H9 (cell line): ENCODE results near the gene DNMT3L. TPM values are rescaled to one million over a fixed set of nuclear protein-coding genes. Genes with fewer than 3 reads are reported as not detected.

Experiments used
- DNase-seq: peaks from one replicate; pipeline ENCODE4 v3.0.0-alpha.2; 2017
- H2AFZ ChIP-seq: one replicate; pipeline ENCODE4 v1.6.1; 2013; ENCODE audit warnings: mild to moderate bottlenecking, low read length, control low read depth, moderate library complexity
- H2AK5ac ChIP-seq: 2 replicates; pipeline ENCODE4 v1.6.1; 2013; ENCODE audit warnings: low read length, control low read depth, mixed read lengths; ENCODE audit not compliant: insufficient read length
- H2BK120ac ChIP-seq: one replicate; pipeline ENCODE4 v1.6.1; 2013; ENCODE audit warnings: low read depth, mild to moderate bottlenecking, low read length, control low read depth, inconsistent platforms; ENCODE audit not compliant: poor library complexity, severe bottlenecking
- H2BK12ac ChIP-seq: 2 replicates; pipeline ENCODE4 v1.6.1; 2013; ENCODE audit warnings: low read length, control low read depth, mixed read lengths, low read depth; ENCODE audit not compliant: insufficient read length
- H2BK15ac ChIP-seq: 2 replicates; pipeline ENCODE4 v1.6.1; 2013; ENCODE audit warnings: low read depth, low read length, control low read depth
- H2BK20ac ChIP-seq: one replicate; pipeline ENCODE4 v1.6.1; 2013; ENCODE audit warnings: low read depth, mild to moderate bottlenecking, low read length, control low read depth, inconsistent platforms; ENCODE audit not compliant: poor library complexity, severe bottlenecking
- H2BK5ac ChIP-seq: 2 replicates; pipeline ENCODE4 v1.6.1; 2013; ENCODE audit warnings: low read length, control low read depth, mixed read lengths; ENCODE audit not compliant: insufficient read length
- H3K14ac ChIP-seq: 2 replicates; pipeline ENCODE4 v1.6.1; 2013; ENCODE audit warnings: low read length, control low read depth; ENCODE audit not compliant: insufficient read depth
- H3K18ac ChIP-seq: 2 replicates; pipeline ENCODE4 v1.6.1; 2013; ENCODE audit warnings: low read depth, mild to moderate bottlenecking, mixed read lengths, low read length, control low read depth; ENCODE audit not compliant: insufficient read length
- H3K23ac ChIP-seq: 2 replicates; pipeline ENCODE4 v1.6.1; 2013; ENCODE audit warnings: low read length, control low read depth, mixed read lengths, low read depth; ENCODE audit not compliant: insufficient read length
- H3K23me2 ChIP-seq: 2 replicates; pipeline ENCODE4 v1.6.1; 2013; ENCODE audit warnings: low read depth, mild to moderate bottlenecking, mixed read lengths, low read length, control low read depth; ENCODE audit not compliant: insufficient read length, poor library complexity, severe bottlenecking
- H3K27ac ChIP-seq: 2 replicates; pipeline ENCODE4 v1.5.1; 2013; ENCODE audit warnings: low read length, control low read depth, mixed read lengths, low read depth; ENCODE audit not compliant: insufficient read length
- H3K27me3 ChIP-seq: 2 replicates; pipeline ENCODE4 v1.6.1; 2013; ENCODE audit warnings: low read length, control low read depth, inconsistent platforms; ENCODE audit not compliant: insufficient read depth
- H3K4ac ChIP-seq: 2 replicates; pipeline ENCODE4 v1.6.1; 2013; ENCODE audit warnings: low read depth, mild to moderate bottlenecking, control low read depth, inconsistent platforms, low read length, moderate library complexity
- H3K4me1 ChIP-seq: 2 replicates; pipeline ENCODE4 v1.6.1; 2013; ENCODE audit warnings: low read length, control low read depth, inconsistent platforms; ENCODE audit not compliant: insufficient read depth
- H3K4me2 ChIP-seq: 2 replicates; pipeline ENCODE4 v1.6.1; 2013; ENCODE audit warnings: low read length, control low read depth, mixed read lengths; ENCODE audit not compliant: insufficient read length, insufficient read depth
- H3K56ac ChIP-seq: 2 replicates; pipeline ENCODE4 v1.6.1; 2013; ENCODE audit warnings: low read depth, mild to moderate bottlenecking, mixed read lengths, low read length, control low read depth; ENCODE audit not compliant: insufficient read length
- H3K79me1 ChIP-seq: 2 replicates; pipeline ENCODE4 v1.6.1; 2013; ENCODE audit warnings: low read depth, mild to moderate bottlenecking, moderate library complexity, low read length, control low read depth, inconsistent platforms; ENCODE audit not compliant: insufficient read depth, poor library complexity, severe bottlenecking
- H3K79me2 ChIP-seq: 2 replicates; pipeline ENCODE4 v1.6.1; 2013; ENCODE audit warnings: low read length, control low read depth, inconsistent platforms; ENCODE audit not compliant: insufficient read depth
- H3K9ac ChIP-seq: 2 replicates; pipeline ENCODE4 v1.6.1; 2013; ENCODE audit warnings: low read length, control low read depth, mixed read lengths; ENCODE audit not compliant: insufficient read length; ENCODE audit errors: extremely low read depth
- H3K9me3 ChIP-seq: one replicate; pipeline ENCODE4 v1.6.1; 2013; ENCODE audit warnings: low read depth, low read length, inconsistent platforms; ENCODE audit not compliant: control insufficient read depth
- H3T11ph ChIP-seq: one replicate; pipeline ENCODE4 v1.6.1; 2013; ENCODE audit warnings: mild to moderate bottlenecking, low read length, control low read depth, inconsistent platforms
- H4K20me1 ChIP-seq: one replicate; pipeline ENCODE4 v1.6.1; 2013; ENCODE audit not compliant: control insufficient read depth, insufficient read length, insufficient read depth
- H4K5ac ChIP-seq: 2 replicates; pipeline ENCODE4 v1.6.1; 2013; ENCODE audit warnings: low read depth, mild to moderate bottlenecking, mixed read lengths, low read length, control low read depth; ENCODE audit not compliant: insufficient read length
- H4K8ac ChIP-seq: replicated peaks from 2 replicates; pipeline ENCODE4 v1.6.1; 2013; ENCODE audit warnings: low read length, control low read depth, mixed read lengths, low read depth; ENCODE audit not compliant: insufficient read length
- H4K91ac ChIP-seq: 2 replicates; pipeline ENCODE4 v1.6.1; 2013; ENCODE audit warnings: low read depth, mild to moderate bottlenecking, moderate library complexity, mixed read lengths, low read length, control low read depth; ENCODE audit not compliant: insufficient read length
- H3K27ac Mint-ChIP-seq, 3 experiments: 2 replicates in 2 of 3; 3 replicates in 1 of 3; pipeline ENCODE4 v1.8.0; 2020 to 2021; ENCODE audit warnings: mixed read lengths in 3 of 3, mild to moderate bottlenecking in 1 of 3, moderate library complexity in 1 of 3
- H3K27me3 Mint-ChIP-seq: 2 replicates; pipeline ENCODE4 v1.8.0; 2021; ENCODE audit warnings: low read depth, mild to moderate bottlenecking, moderate library complexity, mixed read lengths
- H3K36me3 Mint-ChIP-seq, 3 experiments: 2 replicates in 2 of 3; 3 replicates in 1 of 3; pipeline ENCODE4 v1.8.0; 2020 to 2021; ENCODE audit warnings: low read depth in 3 of 3, mixed read lengths in 3 of 3; ENCODE audit not compliant: insufficient read depth in 1 of 3
- H3K4me1 Mint-ChIP-seq, 2 experiments: 2 replicates each; pipeline ENCODE4 v1.8.0; 2020; ENCODE audit warnings: mixed read lengths in 2 of 2
- H3K4me3 Mint-ChIP-seq, 2 experiments: 2 replicates in 1 of 2; 3 replicates in 1 of 2; pipeline ENCODE4 v1.8.0; 2020 to 2021; ENCODE audit warnings: mild to moderate bottlenecking in 2 of 2, mixed read lengths in 2 of 2, moderate library complexity in 1 of 2
- H3K9me3 Mint-ChIP-seq, 2 experiments: 2 replicates in 1 of 2; 3 replicates in 1 of 2; pipeline ENCODE4 v1.8.0; 2020; ENCODE audit warnings: mild to moderate bottlenecking in 2 of 2, mixed read lengths in 2 of 2, moderate library complexity in 1 of 2
- WGBS: extraction: QIAGEN DNeasy Blood & Tissue Kit; methylation state at CpG from one replicate; pipeline ENCODE4 v1.1.7; 2013; ENCODE audit warnings: missing lambda C conversion rate, low lambda C conversion rate, mixed read lengths; ENCODE audit not compliant: insufficient read length; ENCODE audit errors: extremely low coverage; 5-methylcytosine and 5-hydroxymethylcytosine counted together
- total RNA-seq: library from RNA; stranded (reverse); gene quantifications from 2 replicates; pipeline ENCODE4 v1.2.1, GENCODE V29; 2021
- TF ChIP-seq, protein P1 (sequence below): fragments of 200-600 bp; sonication (generic); conservative IDR thresholded peaks from 3 replicates; pipeline ENCODE4 v1.8.0; 2021; ENCODE audit warnings: antibody characterized with exemption, mild to moderate bottlenecking

Gene DNMT3L
- total RNA-seq, 1 experiment from 2014 or later = 0.77 TPM

GRCh38 chr21:44293551-44294231 lies 32.0 kb upstream of the DNMT3L start:
- Histone ChIP-seq H2BK5ac (no peak overlapping the region), H2BK15ac (no peak overlapping the region), H3K23ac (no peak overlapping the region), H3K18ac (no peak overlapping the region), H3K79me2 (no peaks in the 10 kb centered on the region), H2AFZ (no peak overlapping the region), H3K9ac (no peak overlapping the region), H3T11ph (no peak overlapping the region), H3K4me1 (no peaks in the 10 kb centered on the region), H3K27me3 (no peaks in the 10 kb centered on the region), H3K27ac (no peak overlapping the region), H3K9me3 (no peaks in the 10 kb centered on the region), H3K4ac (no peak overlapping the region), H2AK5ac (no peak overlapping the region), H4K20me1 (no peaks in the 10 kb centered on the region), H2BK120ac (no peak overlapping the region), H3K56ac (no peak overlapping the region), H3K14ac (no peak overlapping the region; the same call in 1 of the 2 replicates), H3K79me1 (no peaks in the 10 kb centered on the region), H3K4me2 (no peak overlapping the region), H3K23me2 (no peaks in the 10 kb centered on the region), H4K8ac (no peak overlapping the region), H4K91ac (no peak overlapping the region), H2BK12ac (no peak overlapping the region), H2BK20ac (no peak overlapping the region), H4K5ac (no peak overlapping the region)
- WGBS = no CpG with 5 or more reads among the region's 33 CpGs
- H3K36me3 Mint-ChIP-seq = no peaks in the 10 kb centered on the region
- DNase-seq = no peak
- TF ChIP-seq, protein P1, sequence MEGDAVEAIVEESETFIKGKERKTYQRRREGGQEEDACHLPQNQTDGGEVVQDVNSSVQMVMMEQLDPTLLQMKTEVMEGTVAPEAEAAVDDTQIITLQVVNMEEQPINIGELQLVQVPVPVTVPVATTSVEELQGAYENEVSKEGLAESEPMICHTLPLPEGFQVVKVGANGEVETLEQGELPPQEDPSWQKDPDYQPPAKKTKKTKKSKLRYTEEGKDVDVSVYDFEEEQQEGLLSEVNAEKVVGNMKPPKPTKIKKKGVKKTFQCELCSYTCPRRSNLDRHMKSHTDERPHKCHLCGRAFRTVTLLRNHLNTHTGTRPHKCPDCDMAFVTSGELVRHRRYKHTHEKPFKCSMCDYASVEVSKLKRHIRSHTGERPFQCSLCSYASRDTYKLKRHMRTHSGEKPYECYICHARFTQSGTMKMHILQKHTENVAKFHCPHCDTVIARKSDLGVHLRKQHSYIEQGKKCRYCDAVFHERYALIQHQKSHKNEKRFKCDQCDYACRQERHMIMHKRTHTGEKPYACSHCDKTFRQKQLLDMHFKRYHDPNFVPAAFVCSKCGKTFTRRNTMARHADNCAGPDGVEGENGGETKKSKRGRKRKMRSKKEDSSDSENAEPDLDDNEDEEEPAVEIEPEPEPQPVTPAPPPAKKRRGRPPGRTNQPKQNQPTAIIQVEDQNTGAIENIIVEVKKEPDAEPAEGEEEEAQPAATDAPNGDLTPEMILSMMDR = no peak
- H3K4me3 Mint-ChIP-seq = no peak overlapping the region
- H3K9me3 Mint-ChIP-seq = no peaks in the 10 kb centered on the region
- peaks cover 0 to 5% of the 10 kb centered on the region in 2 experiments; a peak in 2 of 4 replicates for H3K4me1 Mint-ChIP-seq
- peaks cover 11% of the 10 kb centered on the region for H3K27me3 Mint-ChIP-seq
- no peak overlapping the region for H3K27ac Mint-ChIP-seq
